Osteoblast (primary cell): Measurements from ENCODE around the gene LCAT. TPM values are rescaled to one million over a fixed set of nuclear protein-coding genes. Genes with fewer than 3 reads are reported as not detected.
A peak's percentile ranks its signal among the peaks of the same experiment; 100 is the strongest.

Experiments
- DNase-seq: peaks from one replicate; pipeline ENCODE4 v3.0.0; 2011; ENCODE audit warnings: low spot score, mixed read lengths; ENCODE audit not compliant: insufficient read length; ENCODE audit errors: missing footprints
- H2AFZ ChIP-seq: 2 replicates; pipeline ENCODE4 v1.6.0; 2011; ENCODE audit warnings: mild to moderate bottlenecking, low read length
- H3K27ac ChIP-seq: 2 replicates; pipeline ENCODE4 v1.5.1; 2011; ENCODE audit warnings: mild to moderate bottlenecking, low read depth, low read length, moderate library complexity
- H3K27me3 ChIP-seq: 2 replicates; pipeline ENCODE4 v1.6.0; 2012; ENCODE audit warnings: mild to moderate bottlenecking, control low read depth, inconsistent platforms, low read length, moderate library complexity; ENCODE audit not compliant: insufficient read depth
- H3K36me3 ChIP-seq: 2 replicates; pipeline ENCODE4 v1.5.1; 2011; ENCODE audit warnings: mild to moderate bottlenecking, low read length, control low read depth, moderate library complexity; ENCODE audit not compliant: insufficient read depth
- H3K4me1 ChIP-seq: 2 replicates; pipeline ENCODE4 v1.5.1; 2011; ENCODE audit warnings: mild to moderate bottlenecking, low read length, control low read depth, moderate library complexity; ENCODE audit not compliant: insufficient read depth
- H3K4me2 ChIP-seq: 2 replicates; pipeline ENCODE4 v1.6.0; 2011; ENCODE audit warnings: mild to moderate bottlenecking, low read length; ENCODE audit not compliant: insufficient read depth
- H3K4me3 ChIP-seq: fragments of 200-600 bp; sonication (generic); 3 replicates; pipeline ENCODE4 v1.5.1; 2012; ENCODE audit warnings: mild to moderate bottlenecking, low read length, inconsistent platforms; ENCODE audit not compliant: insufficient read depth
- H3K79me2 ChIP-seq: 2 replicates; pipeline ENCODE4 v1.6.0; 2012; ENCODE audit warnings: mild to moderate bottlenecking, low read length, control low read depth, inconsistent platforms; ENCODE audit not compliant: insufficient read depth
- H3K9me3 ChIP-seq: 2 replicates; pipeline ENCODE4 v1.5.1; 2011; ENCODE audit warnings: low read depth, low read length, control low read depth
- H4K20me1 ChIP-seq: 2 replicates; pipeline ENCODE4 v1.6.0; 2012; ENCODE audit warnings: mild to moderate bottlenecking, low read length, control low read depth; ENCODE audit not compliant: insufficient read depth
- CTCF ChIP-seq: IDR thresholded peaks from 2 replicates; pipeline ENCODE4 v1.5.1; 2011; ENCODE audit warnings: mild to moderate bottlenecking, low read depth, low read length, moderate library complexity; ENCODE audit errors: extremely low read depth
- total RNA-seq: library from RNA; depleted of rRNA; stranded (reverse); fragments of >200 nt; gene quantifications from 2 replicates; pipeline ENCODE4 v1.2.3, GENCODE V29; 2012

LCAT gene
- total RNA-seq, 1 donor: 6.9 TPM

- H3K27me3 ChIP-seq: no peaks in the 10 kb centered on the region
- no peaks in the 10 kb centered on the region for H3K79me2 ChIP-seq
- no peak overlapping the region for H3K4me3 ChIP-seq
- H3K27ac ChIP-seq: no peak overlapping the region
- H3K36me3 ChIP-seq: no peaks in the 10 kb centered on the region
- DNase-seq: peak; percentile 23
- H4K20me1 ChIP-seq: no peaks in the 10 kb centered on the region
- no peak for TF ChIP-seq CTCF
- peaks cover 5% of the 10 kb centered on the region for H3K4me1 ChIP-seq
- H3K4me2 ChIP-seq: no peak overlapping the region
- H3K9me3 ChIP-seq: no peaks in the 10 kb centered on the region
- no peak overlapping the region for H2AFZ ChIP-seq
Observed at GRCh38 chr16:67990018-67990386, 46.1 kb upstream of the LCAT start.

- peak; percentile 71 for DNase-seq
- Histone ChIP-seq H3K4me1 (peaks cover 5% of the 10 kb centered on the region), H3K79me2 (no peaks in the 10 kb centered on the region), H3K27ac (no peak overlapping the region), H2AFZ (no peak overlapping the region), H3K36me3 (no peaks in the 10 kb centered on the region), H3K9me3 (no peaks in the 10 kb centered on the region), H3K4me2 (no peak overlapping the region), H3K4me3 (no peak overlapping the region), H4K20me1 (no peaks in the 10 kb centered on the region), H3K27me3 (no peaks in the 10 kb centered on the region)
- no peak for TF ChIP-seq CTCF
Observed at GRCh38 chr16:67989322-67990017, 45.5 kb upstream of the LCAT start.

- H3K27ac ChIP-seq: no peak overlapping the region
- H3K79me2 ChIP-seq: no peaks in the 10 kb centered on the region
- TF ChIP-seq CTCF: no peak
- H3K4me3 ChIP-seq: no peak overlapping the region
- H3K36me3 ChIP-seq: no peaks in the 10 kb centered on the region
- no peak overlapping the region for H2AFZ ChIP-seq
- no peak overlapping the region for H3K4me2 ChIP-seq
- no peaks in the 10 kb centered on the region for H4K20me1 ChIP-seq
- H3K9me3 ChIP-seq: no peaks in the 10 kb centered on the region
- peaks cover 4% of the 10 kb centered on the region for H3K4me1 ChIP-seq
- H3K27me3 ChIP-seq: no peaks in the 10 kb centered on the region
- no peak for DNase-seq
Observed at GRCh38 chr16:67988675-67989074, 44.8 kb upstream of the LCAT start.

GRCh38 chr16:67987460-67988160 is 43.7 kb upstream of the LCAT start:
- Histone ChIP-seq H3K4me3 (no peak overlapping the region), H4K20me1 (no peaks in the 10 kb centered on the region), H3K36me3 (no peaks in the 10 kb centered on the region), H3K27ac (no peak overlapping the region), H2AFZ (peak overlapping the region; percentile 92), H3K4me2 (no peak overlapping the region), H3K9me3 (no peaks in the 10 kb centered on the region), H3K27me3 (no peaks in the 10 kb centered on the region), H3K79me2 (no peaks in the 10 kb centered on the region), H3K4me1 (no peaks in the 10 kb centered on the region)
- peak; percentile 69 for DNase-seq
- no peak for TF ChIP-seq CTCF
